ENCODE results near the gene SLAMF9.

Gene SLAMF9

GRCh38 chr1:159996653-159997052 lies 42.6 kb upstream of the SLAMF9 start:
- no peaks in the 10 kb centered on the region for H3F3A ChIP-seq (ENCODE audit: low read depth)
- peaks cover 4% of the 10 kb centered on the region for H3K4me1 ChIP-seq (ENCODE audit: insufficient read depth, low read length, poor library complexity, severe bottlenecking)
- no peak overlapping the region for H2AFZ ChIP-seq (ENCODE audit: low read length)
- H3K9ac ChIP-seq (ENCODE audit: low read depth, low read length, poor library complexity, severe bottlenecking) = no peak overlapping the region
- no peaks in the 10 kb centered on the region for H3K79me2 ChIP-seq (ENCODE audit: insufficient read depth, low read length)
- H3K9me2 ChIP-seq (replicated peaks; ENCODE audit: low read depth, low read length) = no peaks in the 10 kb centered on the region
- H3K4me3 ChIP-seq (ENCODE audit: low read length, poor library complexity, severe bottlenecking) = no peak overlapping the region
- no peaks in the 10 kb centered on the region for H3K9me3 ChIP-seq (ENCODE audit: insufficient read depth, low read depth, low read length)
- H3K36me3 ChIP-seq (ENCODE audit: insufficient read depth, low read length) = no peaks in the 10 kb centered on the region
- no peaks in the 10 kb centered on the region for H4K20me1 ChIP-seq (ENCODE audit: insufficient read depth, low read length, poor library complexity, severe bottlenecking)
- no peak for TF ChIP-seq EZH2phosphoT487 (IDR thresholded peaks at IDR 0.05; ENCODE audit: borderline replicate concordance)
- no peak for TF ChIP-seq CTCF (conservative IDR thresholded peaks at IDR 0.05; ENCODE audit: low read length)
- H3K27me3 ChIP-seq (ENCODE audit: insufficient read depth, low read length, poor library complexity, severe bottlenecking) = no peaks in the 10 kb centered on the region
- no peak overlapping the region for H3K4me2 ChIP-seq (ENCODE audit: low read depth, low read length, poor library complexity, severe bottlenecking)

- Histone ChIP-seq H2AFZ (ENCODE audit: low read length) (no peak overlapping the region), H3F3A (ENCODE audit: low read depth) (no peaks in the 10 kb centered on the region), H3K36me3 (ENCODE audit: insufficient read depth, low read length) (no peaks in the 10 kb centered on the region), H3K9me3 (ENCODE audit: insufficient read depth, low read depth, low read length) (no peaks in the 10 kb centered on the region), H3K4me3 (ENCODE audit: low read length, poor library complexity, severe bottlenecking) (no peak overlapping the region), H4K20me1 (ENCODE audit: insufficient read depth, low read length, poor library complexity, severe bottlenecking) (no peaks in the 10 kb centered on the region), H3K79me2 (ENCODE audit: insufficient read depth, low read length) (no peaks in the 10 kb centered on the region), H3K27me3 (ENCODE audit: insufficient read depth, low read length, poor library complexity, severe bottlenecking) (no peaks in the 10 kb centered on the region), H3K4me2 (ENCODE audit: low read depth, low read length, poor library complexity, severe bottlenecking) (no peak overlapping the region), H3K9me2 (replicated peaks; ENCODE audit: low read depth, low read length) (no peaks in the 10 kb centered on the region), H3K4me1 (ENCODE audit: insufficient read depth, low read length, poor library complexity, severe bottlenecking) (peaks cover 12% of the 10 kb centered on the region), H3K9ac (ENCODE audit: low read depth, low read length, poor library complexity, severe bottlenecking) (no peak overlapping the region)
- TF ChIP-seq CTCF (conservative IDR thresholded peaks at IDR 0.05; ENCODE audit: low read length) = no peak
- no peak for TF ChIP-seq EZH2phosphoT487 (IDR thresholded peaks at IDR 0.05; ENCODE audit: borderline replicate concordance)
These were observed 40.9 kb upstream of the SLAMF9 start for GRCh38 chr1:159994896-159995295.

- Histone ChIP-seq H3K79me2 (ENCODE audit: insufficient read depth, low read length) (no peaks in the 10 kb centered on the region), H2AFZ (ENCODE audit: low read length) (no peak overlapping the region), H3K36me3 (ENCODE audit: insufficient read depth, low read length) (no peaks in the 10 kb centered on the region), H4K20me1 (ENCODE audit: insufficient read depth, low read length, poor library complexity, severe bottlenecking) (no peaks in the 10 kb centered on the region), H3K4me2 (ENCODE audit: low read depth, low read length, poor library complexity, severe bottlenecking) (no peak overlapping the region), H3K9me3 (ENCODE audit: insufficient read depth, low read depth, low read length) (no peaks in the 10 kb centered on the region), H3K27me3 (ENCODE audit: insufficient read depth, low read length, poor library complexity, severe bottlenecking) (no peaks in the 10 kb centered on the region), H3K9me2 (replicated peaks; ENCODE audit: low read depth, low read length) (no peaks in the 10 kb centered on the region), H3F3A (ENCODE audit: low read depth) (no peaks in the 10 kb centered on the region), H3K4me1 (ENCODE audit: insufficient read depth, low read length, poor library complexity, severe bottlenecking) (peaks cover 12% of the 10 kb centered on the region), H3K9ac (ENCODE audit: low read depth, low read length, poor library complexity, severe bottlenecking) (no peak overlapping the region), H3K4me3 (ENCODE audit: low read length, poor library complexity, severe bottlenecking) (no peak overlapping the region)
- TF ChIP-seq EZH2phosphoT487 (IDR thresholded peaks at IDR 0.05; ENCODE audit: borderline replicate concordance) (no peak), CTCF (conservative IDR thresholded peaks at IDR 0.05; ENCODE audit: low read length) (no peak)
These were observed 39.9 kb upstream of the SLAMF9 start for GRCh38 chr1:159993911-159994310.
